GM18858 (cell line): ENCODE results near the gene XRCC6.
"Not testable (repeated sequence)": the region's sequence is repeated elsewhere in the genome, so short reads cannot be mapped to it uniquely, and the experiment has no call there.

ENCODE experiments used
- ATAC-seq: cut with Tn5 transposase; IDR thresholded peaks from one replicate; pipeline ENCODE4 v1.9.1; 2021; ENCODE audit not compliant: unreplicated experiment

Gene XRCC6

DNA sequence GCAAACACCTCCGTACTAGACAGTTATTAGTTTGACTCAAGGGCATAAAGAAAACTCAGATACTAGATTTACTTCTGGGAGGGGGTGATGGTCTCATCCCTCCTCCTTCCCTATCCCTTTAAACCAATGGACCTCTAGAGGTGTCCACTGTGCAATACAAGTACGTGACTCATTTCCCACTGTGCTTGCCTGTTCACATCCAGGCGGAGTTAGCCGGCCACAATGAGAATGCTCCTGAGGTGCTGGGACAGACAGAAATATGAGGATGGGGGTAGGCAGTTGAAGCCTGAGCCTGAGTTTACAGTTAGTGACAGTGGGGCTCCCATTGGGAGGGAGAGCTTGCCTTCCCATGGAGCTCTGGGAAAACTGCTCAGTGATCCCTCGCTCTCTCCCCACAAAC, 23.0 kb upstream of the XRCC6 start:
- ATAC-seq: no peak

GRCh38 chr22:41598891-41599635, 22.0 kb upstream of the XRCC6 start:
- no peak for ATAC-seq

DNA sequence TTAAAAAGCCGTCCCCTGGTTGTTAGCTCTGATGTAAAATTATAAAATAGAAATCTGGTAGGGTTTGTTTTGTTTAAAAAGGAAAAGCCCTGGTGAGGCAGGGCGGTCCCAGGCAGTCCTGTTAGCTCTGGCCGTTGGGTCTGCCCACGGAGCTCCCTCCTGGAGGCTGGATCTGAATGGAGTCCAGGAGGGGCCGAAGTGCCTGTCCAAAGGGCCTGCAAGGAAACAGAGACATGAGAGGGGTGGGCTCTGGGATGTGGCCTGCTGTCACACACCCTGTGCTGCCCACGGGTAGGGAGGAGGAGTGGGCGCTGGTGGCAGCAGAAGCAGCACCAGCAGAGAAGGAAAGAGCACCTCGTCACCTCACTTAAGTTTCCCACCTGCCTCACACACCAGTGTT, 20.1 kb upstream of the XRCC6 start:
- no peak for ATAC-seq

- ATAC-seq: no peak
Measured at GRCh38 chr22:41603873-41604332, 17.2 kb upstream of the XRCC6 start.

DNA sequence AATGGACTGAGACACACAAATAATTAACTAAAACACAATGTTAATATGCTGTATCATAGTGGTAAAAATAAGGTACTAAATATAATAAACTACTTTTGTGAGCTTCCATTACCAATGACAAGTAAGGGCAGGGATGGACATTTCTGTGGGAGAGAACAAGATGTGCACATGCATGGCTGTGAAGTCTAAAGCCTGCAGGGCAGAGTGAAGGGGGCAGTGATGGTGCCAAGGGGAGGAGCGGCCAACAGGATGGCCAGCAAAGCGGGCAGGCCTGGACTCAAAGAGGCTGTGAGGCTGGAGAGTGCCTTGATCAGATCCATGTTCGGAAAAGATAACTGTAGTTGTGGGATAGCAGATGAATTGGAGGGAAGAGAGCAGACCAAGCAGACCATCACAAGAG, 12.7 kb upstream of the XRCC6 start:
- ATAC-seq: no peak

GRCh38 chr22:41612603-41613306, 8.3 kb upstream of the XRCC6 start:
- no peak for ATAC-seq

DNA sequence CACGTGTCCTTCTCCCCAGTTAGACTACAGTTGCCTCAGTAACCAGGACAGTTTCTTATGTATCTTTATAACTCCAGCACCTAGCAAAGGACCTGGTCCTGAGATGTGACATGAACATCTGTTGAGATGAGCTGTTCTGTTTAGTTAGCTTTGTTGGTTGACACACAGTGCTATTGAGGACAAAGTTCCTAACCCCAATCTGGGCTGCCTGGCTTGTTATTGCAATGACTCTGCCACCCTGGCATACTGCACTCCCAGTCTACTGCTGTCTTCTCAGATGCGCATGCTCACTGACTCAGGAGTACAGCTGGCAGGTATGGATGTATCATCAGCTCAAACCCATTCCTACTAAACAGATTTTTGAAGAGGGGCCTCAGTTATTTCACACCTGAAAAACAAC, 7.6 kb upstream of the XRCC6 start:
- ATAC-seq: no peak

DNA sequence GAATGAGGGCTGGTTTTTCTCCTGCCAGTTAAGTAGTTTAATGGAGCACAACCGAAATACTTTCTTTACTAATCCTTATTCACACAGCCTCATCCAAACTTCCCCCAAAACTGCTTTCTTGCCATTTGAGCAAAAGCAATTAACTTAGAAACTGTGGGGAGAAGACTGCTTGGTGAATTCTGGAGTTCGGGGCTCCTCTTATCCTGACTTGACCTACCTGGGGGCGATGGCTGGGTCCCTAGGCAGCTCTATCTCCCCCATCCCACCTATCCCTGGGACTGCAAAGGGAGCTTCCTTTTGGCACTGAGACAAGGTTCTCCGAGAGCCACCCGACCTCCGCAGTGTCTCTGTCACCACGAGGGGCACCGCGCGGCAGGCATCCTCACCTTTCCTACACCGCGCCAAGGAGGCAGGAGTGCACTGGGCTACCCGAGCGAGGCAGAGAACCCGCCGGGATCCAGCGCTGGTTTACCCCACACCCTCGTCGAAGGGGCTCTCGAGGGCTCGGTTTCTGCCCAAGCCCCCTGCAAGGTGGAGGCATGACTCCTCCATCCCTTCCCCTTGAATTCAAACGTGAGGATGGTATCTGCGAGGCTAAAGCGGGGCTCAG, 1.0 kb upstream of the XRCC6 start:
- no peak for ATAC-seq

DNA sequence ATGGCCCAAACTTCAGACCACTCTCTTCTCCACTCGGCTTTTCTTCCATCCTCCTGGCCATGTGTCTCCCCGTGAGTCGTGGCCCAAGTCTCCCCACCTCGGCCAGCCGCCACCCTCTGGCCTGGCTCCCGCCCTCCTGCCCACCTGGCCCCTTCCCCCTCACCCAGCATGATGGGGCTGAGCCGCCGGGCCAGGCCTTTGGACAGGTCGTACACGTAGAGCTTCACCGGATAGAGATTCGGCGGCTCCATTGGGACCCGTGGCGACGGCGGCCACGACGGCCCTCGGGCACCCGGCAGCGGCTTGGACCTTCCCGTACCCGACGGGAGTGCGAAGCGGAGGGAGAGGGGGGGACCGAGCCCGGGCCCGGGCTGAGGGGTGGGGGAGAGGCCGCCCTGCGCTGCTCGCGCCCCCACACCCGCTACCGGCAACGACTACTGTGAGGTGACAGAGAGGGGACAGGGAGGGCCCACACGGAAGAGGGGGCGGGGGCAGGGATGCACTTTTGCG, 451 bp upstream of the XRCC6 start, which contains the start of gene DESI1:
DESI1 (minus strand) TSS at position 455 of the 510 bp plus-strand sequence; CDS start at position 251, 204 bp downstream.
- no peak for ATAC-seq

- no peak for ATAC-seq
Measured at GRCh38 chr22:41621911-41622179, 750 bp downstream of the XRCC6 start.

DNA sequence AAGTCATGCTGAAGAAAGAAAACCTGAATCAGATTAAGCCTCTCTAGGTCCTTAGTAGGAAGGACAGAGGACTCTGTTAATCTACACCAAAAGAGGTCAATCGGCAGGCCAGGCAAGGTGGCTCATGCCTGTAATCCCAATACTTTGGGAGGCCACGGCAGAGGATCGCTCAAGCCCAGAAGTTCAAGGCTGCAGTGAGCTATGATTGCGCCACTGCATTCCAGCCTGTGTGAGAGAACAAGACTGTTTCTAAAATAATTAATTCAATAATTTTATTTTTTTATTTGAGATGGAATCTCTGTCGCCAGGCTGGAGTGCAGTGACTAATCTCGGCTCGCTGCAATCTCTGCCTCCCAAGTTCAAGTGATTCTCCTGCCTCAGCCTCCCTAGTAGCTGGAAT, 4.5 kb downstream of the XRCC6 start:
- no peak for ATAC-seq

GRCh38 chr22:41631115-41631514, 10.0 kb downstream of the XRCC6 start:
- ATAC-seq: not testable (repeated sequence)

- not testable (repeated sequence) for ATAC-seq
Measured at GRCh38 chr22:41631615-41632014, 10.5 kb downstream of the XRCC6 start.

DNA sequence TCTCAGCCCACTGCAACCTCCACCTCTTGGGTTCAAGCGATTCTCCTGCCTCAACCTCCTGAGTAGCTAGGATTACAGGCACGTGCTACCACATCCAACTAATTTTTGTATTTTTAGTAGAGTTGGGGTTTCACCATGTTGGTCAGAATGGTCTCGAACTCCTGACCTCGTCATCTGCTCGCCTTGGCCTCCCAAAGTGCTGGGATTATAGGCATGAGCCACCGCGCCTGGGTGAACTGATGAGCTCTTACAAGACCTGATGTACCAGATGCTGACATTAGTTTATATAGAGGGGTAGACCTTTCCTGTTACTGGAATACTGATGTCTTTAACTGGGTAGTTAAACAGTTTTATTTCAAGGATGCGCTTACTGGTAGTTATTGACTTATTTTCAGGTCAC, 13.5 kb downstream of the XRCC6 start:
- not testable (repeated sequence) for ATAC-seq

DNA sequence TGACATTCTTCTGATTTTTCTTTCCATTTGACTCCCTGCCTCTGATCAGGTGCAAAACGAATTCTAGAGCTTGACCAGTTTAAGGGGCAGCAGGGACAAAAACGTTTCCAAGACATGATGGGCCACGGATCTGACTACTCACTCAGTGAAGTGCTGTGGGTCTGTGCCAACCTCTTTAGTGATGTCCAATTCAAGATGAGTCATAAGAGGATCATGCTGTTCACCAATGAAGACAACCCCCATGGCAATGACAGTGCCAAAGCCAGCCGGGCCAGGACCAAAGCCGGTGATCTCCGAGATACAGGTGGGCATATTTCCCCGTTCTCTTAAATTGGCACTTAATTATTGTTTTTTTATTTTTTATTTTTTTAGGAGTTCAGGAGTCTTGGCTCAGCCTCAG, 15.4 kb downstream of the XRCC6 start:
- no peak for ATAC-seq

GRCh38 chr22:41637623-41638022, 16.5 kb downstream of the XRCC6 start:
- not testable (repeated sequence) for ATAC-seq

- no peak for ATAC-seq
Measured at GRCh38 chr22:41638124-41638523, 17.0 kb downstream of the XRCC6 start.

- ATAC-seq: no peak
Measured at GRCh38 chr22:41638748-41639147, 17.7 kb downstream of the XRCC6 start.

- no peak for ATAC-seq
Measured at GRCh38 chr22:41641854-41642253, 20.8 kb downstream of the XRCC6 start.

GRCh38 chr22:41642331-41643110, 21.4 kb downstream of the XRCC6 start:
- ATAC-seq: no peak

DNA sequence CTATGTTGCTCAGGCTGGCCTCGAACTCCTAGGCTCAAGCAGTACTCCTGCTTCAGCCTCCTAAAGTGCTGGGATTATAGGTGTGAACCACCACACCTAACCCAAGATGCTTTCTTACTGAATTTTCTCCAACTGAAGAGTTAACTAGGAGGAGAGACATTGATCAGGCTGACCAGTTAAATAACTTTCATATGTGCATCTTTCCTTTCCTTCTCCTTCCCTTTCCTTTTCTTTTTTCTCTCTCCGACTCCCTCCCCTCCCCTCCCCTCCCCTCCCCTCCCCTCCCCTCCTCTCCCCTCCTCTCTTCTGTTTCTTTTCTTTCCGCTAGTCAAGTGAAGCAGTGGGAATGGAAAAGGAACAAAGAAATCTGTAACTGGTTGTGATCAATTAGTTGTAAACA, 26.7 kb downstream of the XRCC6 start:
- ATAC-seq: no peak
